Measurements from ENCODE around the gene PTPN22.
A peak's percentile ranks its signal among the peaks of the same experiment; 100 is the strongest.

Gene PTPN22

GRCh38 chr1:113850127-113850796 is 21.2 kb downstream of the PTPN22 start:
- no peak for DNase-seq (ENCODE audit: low read depth)

DNA sequence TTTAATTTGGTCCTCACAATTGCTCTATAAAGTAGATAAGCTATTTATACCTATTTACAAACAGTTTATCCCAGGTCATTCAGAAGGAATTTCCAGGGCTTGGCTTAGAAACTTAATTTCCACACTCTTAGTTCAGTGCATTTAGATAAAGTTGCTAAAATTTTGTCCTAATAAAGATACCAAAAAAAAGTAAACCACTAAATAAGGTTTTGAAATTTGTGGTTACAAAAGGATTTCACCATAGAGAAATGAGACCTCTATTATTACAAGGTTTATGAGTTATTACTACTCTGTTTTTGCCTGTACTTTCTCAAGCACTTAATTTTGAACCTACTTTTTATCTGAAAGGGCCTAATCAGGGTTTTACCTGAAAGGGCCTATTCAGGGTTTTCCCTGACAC is 22.4 kb downstream of the PTPN22 start:
- no peak for DNase-seq (ENCODE audit: low read depth)

DNA sequence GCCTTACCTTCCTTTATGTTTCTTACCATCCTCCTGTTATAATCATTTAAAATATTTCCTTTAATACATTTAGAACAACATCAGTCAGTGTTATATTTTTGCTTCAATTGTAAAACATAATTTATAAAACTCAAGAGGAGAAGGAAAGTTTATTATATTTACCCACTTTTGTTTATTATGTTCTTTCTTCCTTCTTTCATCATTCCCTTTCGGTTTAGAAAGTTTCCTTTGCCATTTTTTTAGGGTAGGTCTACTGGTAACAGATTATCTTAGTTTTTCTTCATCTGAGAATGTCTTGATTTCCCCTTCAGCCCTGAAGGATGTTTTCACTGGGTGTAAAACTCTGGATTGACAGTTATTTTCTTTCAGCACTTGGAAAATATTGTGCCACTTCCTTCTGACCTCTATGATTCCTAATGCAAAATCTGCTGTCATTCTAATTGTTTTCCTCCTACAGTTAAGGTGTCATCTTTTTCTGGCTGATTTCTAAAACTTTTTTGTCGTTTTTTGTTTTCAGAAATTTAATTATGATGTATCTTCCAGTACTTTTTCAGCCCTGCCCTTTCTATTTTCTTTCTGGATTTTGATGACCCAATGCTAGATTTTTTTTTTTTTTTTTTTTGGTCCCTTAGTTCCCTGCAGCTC is 25.0 kb downstream of the PTPN22 start:
- no peak for DNase-seq (ENCODE audit: low read depth)

- DNase-seq (ENCODE audit: low read depth), result no peak
Measured at GRCh38 chr1:113836534-113836933, 35.0 kb downstream of the PTPN22 start.

GRCh38 chr1:113835686-113836290 is 35.7 kb downstream of the PTPN22 start:
- no peak for DNase-seq (ENCODE audit: low read depth)

- no peak for DNase-seq (ENCODE audit: low read depth)
Measured at GRCh38 chr1:113834716-113835115, 36.8 kb downstream of the PTPN22 start.

- DNase-seq (ENCODE audit: low read depth), result no peak
Measured at GRCh38 chr1:113830039-113830438, 41.5 kb downstream of the PTPN22 start.

DNA sequence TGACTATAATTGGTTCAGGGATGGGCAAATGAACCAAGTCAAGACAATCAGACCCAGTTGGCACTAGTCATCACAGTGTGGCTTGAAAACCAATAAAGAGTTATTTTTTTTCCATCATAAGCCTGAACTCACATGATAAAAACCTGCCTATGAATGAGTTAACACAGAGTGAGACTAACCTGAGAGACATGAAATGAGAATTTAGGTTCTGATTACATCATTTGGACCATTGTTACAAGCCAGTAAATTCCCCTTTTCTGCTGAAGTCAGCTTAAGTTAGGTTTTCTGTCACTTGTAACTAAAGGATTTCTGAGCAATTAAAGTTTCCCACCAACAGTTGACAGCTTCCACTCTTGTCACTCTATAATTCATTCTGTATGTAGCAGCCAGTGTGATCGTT is 49.6 kb downstream of the PTPN22 start:
- no peak for DNase-seq (ENCODE audit: low read depth)

DNA sequence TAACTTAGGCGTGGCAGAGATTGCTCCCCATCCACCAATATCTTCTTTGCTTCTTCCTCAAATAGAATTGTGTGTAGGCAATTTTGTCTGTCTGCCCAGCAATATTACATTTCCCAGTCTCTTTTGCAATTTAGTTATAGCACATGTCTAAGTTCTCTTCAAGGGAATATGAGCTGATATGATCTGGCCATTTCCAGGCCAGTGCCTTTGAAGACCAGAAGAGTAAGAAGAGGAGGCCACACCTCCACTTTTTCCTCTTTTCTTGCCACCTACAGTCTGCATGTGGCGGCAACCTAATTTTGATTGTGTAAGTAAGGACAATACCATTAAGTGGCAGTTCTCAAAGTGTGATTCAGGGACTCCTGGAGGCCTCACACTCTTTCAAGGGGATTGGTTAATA is 52.9 kb downstream of the PTPN22 start:
- no peak for DNase-seq (ENCODE audit: low read depth)

DNA sequence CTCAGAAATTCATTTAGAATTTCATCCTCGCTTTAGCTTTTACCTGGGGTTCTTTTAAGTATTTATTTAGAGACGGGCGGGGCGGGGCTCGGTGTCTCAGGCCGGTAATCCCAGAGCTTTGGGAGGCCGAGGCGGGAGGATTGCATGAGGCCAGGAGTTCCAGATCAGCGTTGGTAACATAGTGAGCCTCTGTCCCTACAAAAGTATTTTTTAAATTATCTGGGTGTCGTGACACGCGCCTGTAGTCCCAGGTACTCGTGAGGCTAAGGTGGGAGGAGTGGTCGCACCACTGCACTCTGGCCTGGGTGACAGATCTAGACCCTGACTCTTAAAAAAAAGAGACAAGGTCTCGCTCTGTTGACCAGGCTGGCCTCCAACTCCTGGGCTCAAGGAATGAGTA is 58.3 kb downstream of the PTPN22 start:
- DNase-seq (ENCODE audit: low read depth), result no peak

- no peak for DNase-seq (ENCODE audit: low read depth)
Measured at GRCh38 chr1:113812661-113813135, 58.8 kb downstream of the PTPN22 start.

- peak; percentile 91 for DNase-seq (ENCODE audit: low read depth)
Measured at GRCh38 chr1:113811888-113812660, 59.4 kb downstream of the PTPN22 start, which contains the start of gene RSBN1. RSBN1 (minus strand) TSS chr1:113812476; CDS start chr1:113812412, 64 bp downstream.

DNA sequence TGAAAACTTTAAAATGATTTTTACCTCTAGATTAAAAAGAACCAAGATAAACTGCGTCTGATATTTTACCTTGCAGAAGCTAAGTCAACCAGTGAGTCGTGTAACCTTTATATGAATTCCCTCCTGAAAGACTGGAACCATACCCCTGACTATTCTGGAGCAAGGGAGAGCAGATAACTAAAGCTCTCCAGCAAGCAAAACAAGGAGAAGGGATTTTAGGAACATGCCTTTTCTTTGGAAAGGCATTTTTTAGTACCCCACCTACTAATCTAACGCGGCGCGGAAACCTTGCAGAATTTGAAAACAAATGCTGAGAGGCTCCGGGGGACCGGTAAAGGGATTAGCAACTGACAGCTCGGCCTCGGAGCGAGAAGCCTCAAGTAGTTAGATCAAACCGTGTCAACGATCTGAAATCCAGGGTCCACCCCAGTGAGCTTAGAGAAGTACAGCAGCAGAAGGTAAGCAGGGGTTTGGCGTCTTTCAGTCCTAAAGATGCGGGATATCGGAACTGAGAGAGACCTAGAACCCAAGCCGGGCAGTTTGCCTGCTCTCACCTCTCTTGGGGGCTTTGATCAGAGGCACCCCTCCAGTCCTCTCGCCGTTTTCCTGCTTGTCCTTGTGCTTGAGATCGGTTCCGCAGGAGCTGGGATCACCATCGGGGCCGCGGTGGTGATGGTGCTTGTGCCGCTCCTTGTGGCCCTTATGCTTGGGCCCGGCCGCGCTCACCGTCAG is 60.2 kb downstream of the PTPN22 start:
- no peak for DNase-seq (ENCODE audit: low read depth)

DNA sequence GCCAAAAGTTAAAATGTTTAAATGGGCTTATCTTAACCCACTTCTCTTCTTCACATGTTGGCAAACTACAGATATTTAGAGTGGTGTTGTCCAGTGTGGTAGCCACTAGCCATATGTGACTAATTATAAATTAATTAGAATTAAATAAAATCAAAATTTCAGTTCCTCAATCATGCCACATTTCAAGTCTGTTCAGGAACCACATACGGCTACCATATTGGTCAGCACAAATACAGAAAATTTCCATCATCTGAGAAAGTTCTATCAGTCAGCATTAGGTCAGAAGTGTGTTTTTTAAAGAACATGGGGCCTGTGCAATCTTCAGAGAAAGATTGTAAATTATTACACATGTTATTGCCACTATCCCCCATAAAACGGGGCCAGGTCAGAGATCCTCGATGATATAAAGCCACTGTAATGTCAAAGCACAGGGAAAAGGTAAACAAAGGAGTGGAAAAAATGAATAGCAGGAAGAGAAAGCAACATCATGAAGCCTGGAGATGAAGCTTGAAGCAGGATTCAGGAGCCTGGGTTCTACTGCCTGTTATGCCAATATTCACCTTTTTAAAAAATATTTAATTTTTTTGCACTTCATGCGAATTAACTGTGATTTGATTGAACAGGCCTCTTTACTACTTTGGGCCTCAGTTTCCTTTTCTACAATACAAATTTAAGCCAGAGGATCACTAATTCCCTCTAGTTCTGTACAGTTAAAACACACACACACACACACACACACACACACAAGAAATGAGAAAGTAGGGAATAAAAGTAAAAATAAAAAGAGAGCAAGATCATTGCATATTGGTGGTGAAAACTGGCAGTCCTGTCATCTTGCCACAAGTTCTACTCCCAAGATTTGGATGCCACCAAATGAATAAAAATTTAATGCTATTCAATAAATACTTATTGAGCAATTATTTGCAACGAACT is 61.6 kb downstream of the PTPN22 start:
- DNase-seq (ENCODE audit: low read depth), result no peak

DNA sequence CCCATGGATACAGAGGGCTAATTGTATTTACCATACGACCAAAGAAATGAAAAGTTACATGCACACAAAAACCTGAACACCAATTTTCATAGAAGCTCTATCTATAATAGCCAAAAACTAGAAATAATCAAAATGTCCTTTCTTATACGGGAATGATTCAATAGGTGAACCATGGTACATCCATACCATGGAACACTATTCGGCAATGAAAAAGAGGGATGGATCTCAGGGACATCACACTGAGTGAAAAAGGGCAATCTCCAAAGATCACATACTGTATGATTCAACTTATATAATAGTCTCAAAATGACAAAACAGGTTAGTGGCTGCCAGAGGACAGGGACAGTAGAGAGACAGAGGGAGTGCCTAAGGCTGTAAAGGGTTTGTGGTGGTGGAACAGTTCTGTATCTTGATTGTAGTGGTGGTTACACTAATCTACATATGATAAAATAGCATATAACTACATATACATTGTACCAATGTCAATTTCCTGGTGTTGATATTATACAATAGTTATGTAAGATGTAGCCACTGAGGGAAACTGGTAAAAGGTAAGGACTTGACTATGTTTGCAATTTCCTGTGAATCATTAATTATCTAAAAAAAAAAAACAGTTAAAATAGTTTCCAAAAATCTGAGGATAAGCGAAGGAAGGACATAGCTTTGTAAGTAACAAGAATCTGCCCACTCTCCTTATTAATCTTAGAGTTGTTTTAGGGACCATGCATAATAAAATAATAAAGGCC is 62.9 kb downstream of the PTPN22 start:
- DNase-seq (ENCODE audit: low read depth), result no peak

DNA sequence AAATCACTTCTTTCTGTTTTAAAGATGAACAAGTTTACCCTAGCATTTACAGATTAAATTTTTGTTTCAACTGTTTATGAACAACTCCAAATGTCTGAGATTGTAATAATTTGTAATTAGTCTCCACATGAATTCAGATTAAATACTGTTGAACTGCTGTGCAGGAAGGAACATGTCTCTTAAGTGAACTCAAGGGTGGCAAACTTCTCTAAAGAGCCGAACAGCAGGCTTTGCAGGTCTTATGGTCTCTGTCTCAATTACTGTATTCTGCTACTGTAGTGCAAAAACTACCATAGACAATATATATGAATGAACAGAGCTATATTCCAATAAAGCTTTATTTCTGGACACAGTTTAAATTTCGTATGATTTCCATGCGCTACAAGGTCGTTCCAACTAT is 65.9 kb downstream of the PTPN22 start:
- no peak for DNase-seq (ENCODE audit: low read depth)

GRCh38 chr1:113805256-113805531 is 66.3 kb downstream of the PTPN22 start:
- DNase-seq (ENCODE audit: low read depth), result no peak

DNA sequence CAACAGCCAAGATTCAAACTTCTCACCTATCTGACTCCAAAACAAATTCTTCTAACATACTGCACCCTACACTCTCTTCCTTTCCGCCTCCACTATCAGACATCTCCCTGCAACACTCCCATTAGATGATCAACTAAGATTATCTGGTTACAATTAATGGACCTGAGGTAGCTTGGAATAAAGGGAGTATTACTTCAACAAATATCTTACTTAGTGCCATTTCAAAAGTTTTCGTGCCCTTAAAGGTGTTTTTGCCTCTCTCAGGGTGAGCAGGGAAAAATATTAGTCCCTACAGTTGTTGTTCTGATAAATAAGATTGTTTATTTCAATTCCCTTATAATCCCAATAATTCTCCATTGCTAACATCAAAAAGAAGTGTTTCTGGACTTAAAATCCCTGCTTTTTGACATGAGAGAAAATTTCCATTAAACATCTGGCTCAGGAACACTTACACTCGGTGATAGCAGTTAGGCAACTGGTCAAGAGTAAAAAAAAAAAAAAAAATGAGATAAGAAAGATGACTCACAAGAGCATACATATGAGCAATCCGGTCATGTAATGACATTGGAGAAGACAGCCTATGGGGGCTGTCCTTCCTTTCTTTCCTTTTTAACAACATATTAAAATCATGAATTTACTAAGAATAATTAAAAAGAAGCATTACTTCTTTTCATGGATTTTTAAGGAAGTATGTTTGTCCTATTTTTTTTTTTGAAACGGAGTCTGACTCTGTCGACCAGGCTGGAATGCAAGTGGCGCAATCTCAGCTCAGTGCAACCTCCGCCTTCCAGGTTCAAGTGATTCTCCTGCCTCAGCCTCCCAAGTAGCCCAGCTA is 66.9 kb downstream of the PTPN22 start:
- no peak for DNase-seq (ENCODE audit: low read depth)

DNA sequence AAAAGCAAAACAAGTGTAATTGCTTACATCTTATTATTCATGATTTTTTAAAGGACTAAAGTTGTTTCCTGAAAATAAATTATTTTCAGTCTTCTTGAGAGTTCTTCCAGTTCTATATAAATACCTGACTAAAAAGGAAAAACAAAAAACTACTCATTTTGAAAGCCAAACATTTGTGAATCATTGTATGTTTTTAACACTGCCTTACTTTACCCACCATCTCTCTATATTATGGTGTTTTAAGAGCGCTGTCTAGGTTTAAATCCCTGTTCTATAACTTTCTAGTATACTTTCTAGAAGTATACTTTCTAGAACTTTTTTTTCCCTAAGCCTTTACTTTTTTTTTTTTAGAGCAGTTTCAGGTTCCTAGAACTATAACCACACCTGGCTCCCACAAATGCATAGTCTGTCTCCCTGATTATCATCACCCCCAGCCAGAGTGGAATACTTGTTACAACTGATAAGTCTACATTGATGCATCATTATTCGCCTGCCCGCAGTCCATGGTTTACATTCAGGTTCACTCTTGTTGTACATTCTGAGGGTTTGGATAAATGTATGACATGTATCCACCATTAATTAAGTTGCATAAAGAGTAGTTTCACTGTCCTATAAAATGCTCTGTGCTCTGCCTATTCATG is 69.0 kb downstream of the PTPN22 start:
- no peak for DNase-seq (ENCODE audit: low read depth)
